Peyer's patch (tissue), 4 donors: ENCODE results near the gene MOCS1.

Experiments used
- CTCF ChIP-seq, 6 experiments: fragments of 450-650 bp in 4 of 6; fragments of 200-600 bp in 2 of 6; sonication (generic) in 1 of 6; IDR thresholded peaks; one replicate each; pipeline ENCODE4 v1.5.1; 2017 to 2019; ENCODE audit warnings: antibody characterized with exemption in 6 of 6, mild to moderate bottlenecking in 3 of 6, moderate library complexity in 1 of 6
- POLR2A ChIP-seq, 2 donors: fragments of 450-650 bp; IDR thresholded peaks; one replicate each; pipeline ENCODE4 v1.5.1; 2017; ENCODE audit warnings: antibody characterized with exemption in 2 of 2, mild to moderate bottlenecking in 2 of 2, moderate library complexity in 2 of 2

GRCh38 chr6:39931607-39932006 lies 2.7 kb downstream of the MOCS1 start:
- no peak for TF ChIP-seq CTCF (IDR thresholded peaks at IDR 0.05)
- TF ChIP-seq POLR2A (IDR thresholded peaks at IDR 0.05): no peak
